Gastrocnemius medialis (tissue), 4 donors: ENCODE results near the gene TMEM31. TPM values are rescaled to one million over a fixed set of nuclear protein-coding genes. Genes with fewer than 3 reads are reported as not detected.
A peak's percentile ranks its signal among the peaks of the same experiment; 100 is the strongest.

ENCODE experiments used
- ATAC-seq, 2 donors: fragments of 150-250 bp; one replicate each; pipeline ENCODE4 v1.9.1; 2016
- DNase-seq, 2 donors: peaks; one replicate each; pipeline ENCODE4 v3.0.0-alpha.2; 2019
- H3K27ac ChIP-seq, 4 donors: fragments of 200-600 bp; sonication (generic); 1 replicate in 1 of 4; 2 replicates in 3 of 4; pipeline ENCODE4 v1.5.1; 2016 to 2018; ENCODE audit warnings: mild to moderate bottlenecking in 2 of 4, moderate library complexity in 1 of 4
- H3K27me3 ChIP-seq, 3 donors: fragments of 200-600 bp; sonication (generic) in 2 of 3; 1 replicate in 1 of 3; 2 replicates in 2 of 3; pipeline versions ENCODE4 v1.5.1 to v1.6.0; 2016 to 2019; ENCODE audit warnings: mild to moderate bottlenecking in 1 of 3, moderate library complexity in 1 of 3
- H3K36me3 ChIP-seq, 2 donors: fragments of 200-600 bp; sonication (generic) in 1 of 2; one replicate each; pipeline ENCODE4 v1.5.1; 2017 to 2018
- H3K4me1 ChIP-seq, 2 donors: fragments of 200-600 bp; sonication (generic) in 1 of 2; one replicate each; pipeline ENCODE4 v1.5.1; 2016 to 2017; ENCODE audit warnings: mild to moderate bottlenecking in 2 of 2
- H3K4me3 ChIP-seq, 4 donors: fragments of 200-600 bp; sonication (generic) in 3 of 4; 1 replicate in 1 of 4; 2 replicates in 3 of 4; pipeline ENCODE4 v1.5.1; 2016 to 2019; ENCODE audit warnings: mild to moderate bottlenecking in 2 of 4
- H3K9me3 ChIP-seq, 3 donors: fragments of 200-600 bp; sonication (generic) in 2 of 3; 1 replicate in 1 of 3; 2 replicates in 2 of 3; pipeline ENCODE4 v1.5.1; 2016 to 2019
- POLR2A ChIP-seq, 2 donors: fragments of 450-650 bp; IDR thresholded peaks; one replicate each; pipeline ENCODE4 v1.6.1; 2017; ENCODE audit warnings: antibody characterized with exemption in 2 of 2, mild to moderate bottlenecking in 2 of 2, moderate library complexity in 2 of 2
- in situ Hi-C, 4 donors: fragments of 200-750 bp; cut with MboI; loops; one replicate each; pipeline versions ENCODE4 v1.15.0 to v1.8.0; 2017; ENCODE audit warnings: low sequenced_read_pairs in 4 of 4
- intact Hi-C: fragments of 100-400 bp; cut with DNase I; formaldehyde crosslinking; loops from one replicate; pipeline ENCODE4 v1.15.1; 2023; ENCODE audit warnings: low total_unique reads
- total RNA-seq, 4 donors: library from RNA; depleted of rRNA; stranded (reverse); fragments of >200 nt; gene quantifications; one replicate each; pipeline versions ENCODE4 v1.1.0 to v1.2.3, GENCODE V29; 2016
- TF ChIP-seq, protein P1 (sequence below), 5 experiments: fragments of 450-650 bp in 3 of 5; fragments of 200-600 bp in 2 of 5; sonication (generic) in 2 of 5; IDR thresholded peaks in 4 of 5; conservative IDR thresholded peaks in 1 of 5; 1 replicate in 4 of 5; 2 replicates in 1 of 5; pipeline ENCODE4 v1.5.1; 2016 to 2019; ENCODE audit warnings: antibody characterized with exemption in 5 of 5, mild to moderate bottlenecking in 3 of 5, moderate library complexity in 3 of 5

Gene TMEM31
- total RNA-seq, 4 donors from 2014 or later: not detected

DNA sequence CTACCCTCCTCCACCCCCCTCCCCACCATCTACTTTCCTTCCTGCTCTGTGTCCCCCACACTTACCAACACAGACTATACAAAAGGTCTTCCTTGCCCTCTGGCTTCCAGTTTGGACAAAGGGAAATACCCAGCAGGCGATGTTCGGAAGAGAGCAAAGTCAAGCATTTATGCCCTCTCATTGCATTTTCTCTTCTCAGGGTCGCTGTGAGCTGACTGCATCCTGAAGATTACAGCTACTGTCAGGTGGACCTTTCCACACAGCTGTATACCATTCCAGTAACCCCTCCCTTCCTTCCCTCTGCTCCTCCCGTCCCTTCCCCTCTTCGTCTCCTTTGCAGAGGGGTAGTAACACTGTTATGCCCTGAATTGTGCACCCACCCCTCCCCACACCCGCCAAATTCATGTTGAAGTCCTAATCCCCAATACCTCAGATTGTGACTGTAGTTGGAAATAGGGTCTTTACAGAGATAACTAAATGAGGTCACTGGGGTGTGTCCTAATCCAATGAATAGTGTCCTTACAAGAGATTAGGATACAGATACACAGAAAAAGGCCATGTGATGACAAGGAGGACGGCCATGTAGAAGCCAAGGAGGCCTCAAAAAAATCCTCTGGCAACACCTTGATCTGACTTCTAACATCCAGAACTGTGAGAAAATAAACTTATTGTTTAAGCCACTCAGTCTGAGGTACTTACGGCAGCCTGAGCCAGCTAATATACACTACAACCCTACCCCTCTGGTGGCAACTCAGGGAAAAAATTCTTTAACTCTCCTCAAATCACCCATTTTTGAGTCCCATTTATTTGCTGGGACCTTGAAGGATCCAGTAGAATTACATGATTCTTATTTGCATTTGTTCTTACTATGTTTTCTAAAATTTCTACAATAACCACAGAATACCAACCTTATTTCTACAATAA, 35.9 kb upstream of the TMEM31 start:
- no peak for ATAC-seq
- TF ChIP-seq POLR2A (IDR thresholded peaks at IDR 0.05): no peak
- TF ChIP-seq, protein P1, sequence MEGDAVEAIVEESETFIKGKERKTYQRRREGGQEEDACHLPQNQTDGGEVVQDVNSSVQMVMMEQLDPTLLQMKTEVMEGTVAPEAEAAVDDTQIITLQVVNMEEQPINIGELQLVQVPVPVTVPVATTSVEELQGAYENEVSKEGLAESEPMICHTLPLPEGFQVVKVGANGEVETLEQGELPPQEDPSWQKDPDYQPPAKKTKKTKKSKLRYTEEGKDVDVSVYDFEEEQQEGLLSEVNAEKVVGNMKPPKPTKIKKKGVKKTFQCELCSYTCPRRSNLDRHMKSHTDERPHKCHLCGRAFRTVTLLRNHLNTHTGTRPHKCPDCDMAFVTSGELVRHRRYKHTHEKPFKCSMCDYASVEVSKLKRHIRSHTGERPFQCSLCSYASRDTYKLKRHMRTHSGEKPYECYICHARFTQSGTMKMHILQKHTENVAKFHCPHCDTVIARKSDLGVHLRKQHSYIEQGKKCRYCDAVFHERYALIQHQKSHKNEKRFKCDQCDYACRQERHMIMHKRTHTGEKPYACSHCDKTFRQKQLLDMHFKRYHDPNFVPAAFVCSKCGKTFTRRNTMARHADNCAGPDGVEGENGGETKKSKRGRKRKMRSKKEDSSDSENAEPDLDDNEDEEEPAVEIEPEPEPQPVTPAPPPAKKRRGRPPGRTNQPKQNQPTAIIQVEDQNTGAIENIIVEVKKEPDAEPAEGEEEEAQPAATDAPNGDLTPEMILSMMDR (IDR thresholded peaks at IDR 0.05 in 4 of 5, conservative IDR thresholded peaks at IDR 0.05 in 1 of 5): no peak
- no peak for DNase-seq
- intact Hi-C loops: no loop called here
- peaks cover 0 to 10% of the 10 kb centered on the region in 2 donors for H3K36me3 ChIP-seq
- in situ Hi-C loops: loop anchor here in 2 of 4 donors (25.0 kb wide), 1 partner anchor 488 kb away; the partner anchor contains the start of genes FAM199X (in 2 of the 2) and SLC25A53 (in 2 of the 2)
- H3K27ac ChIP-seq: no peak overlapping the region
- no peak overlapping the region for H3K4me3 ChIP-seq
- H3K4me1 ChIP-seq: no peaks in the 10 kb centered on the region
- no peaks in the 10 kb centered on the region for H3K9me3 ChIP-seq
- no peaks in the 10 kb centered on the region for H3K27me3 ChIP-seq

DNA sequence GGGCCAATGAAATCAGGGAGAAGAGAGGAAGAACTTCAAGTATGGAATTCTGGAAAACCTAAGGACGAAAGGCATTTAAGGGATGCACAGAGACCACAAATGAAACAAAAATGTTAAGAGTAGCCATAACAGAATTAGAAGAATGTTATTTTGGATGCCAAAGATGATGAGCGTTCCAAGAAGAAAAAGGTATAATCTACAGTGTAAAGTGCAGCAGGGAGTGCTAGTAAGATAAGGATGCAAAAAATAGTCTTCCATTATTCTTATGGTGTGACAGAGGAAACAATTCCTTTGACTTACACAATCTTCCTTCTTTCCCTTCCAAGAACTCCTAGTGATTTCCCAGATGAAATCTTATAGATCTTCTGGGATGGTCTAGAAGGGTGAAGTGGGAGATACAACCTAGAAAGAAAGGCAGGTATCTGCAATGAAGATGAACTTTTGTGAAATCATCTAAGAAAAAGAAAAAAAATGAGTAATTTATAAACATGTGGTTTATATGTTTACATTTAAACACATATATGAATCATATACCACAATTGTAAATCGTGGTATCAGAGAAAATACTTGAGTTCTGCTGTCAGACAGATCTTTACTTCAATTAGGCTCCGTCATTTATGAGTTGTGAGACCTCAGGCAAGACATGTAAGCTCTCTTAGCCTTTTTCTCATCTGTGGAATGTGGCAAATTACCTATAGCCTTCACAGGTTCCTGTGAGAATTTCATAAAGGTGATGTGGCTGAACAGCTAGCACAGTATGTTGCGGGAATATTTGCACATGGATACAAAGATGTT, 32.3 kb upstream of the TMEM31 start:
- Histone ChIP-seq H3K36me3 (peaks cover 0 to 28% of the 10 kb centered on the region in 2 donors), H3K9me3 (no peaks in the 10 kb centered on the region), H3K4me1 (no peaks in the 10 kb centered on the region), H3K27me3 (no peaks in the 10 kb centered on the region), H3K27ac (no peak overlapping the region), H3K4me3 (no peak overlapping the region)
- in situ Hi-C loops: loop anchor here in 2 of 4 donors (25.0 kb wide), 1 partner anchor 484 kb away; the partner anchor contains the start of genes FAM199X (in 2 of the 2) and SLC25A53 (in 2 of the 2)
- intact Hi-C loops: no loop called here
- DNase-seq: no peak
- ATAC-seq: no peak
- no peak for TF ChIP-seq POLR2A (IDR thresholded peaks at IDR 0.05)
- TF ChIP-seq, protein P1 (IDR thresholded peaks at IDR 0.05 in 4 of 5, conservative IDR thresholded peaks at IDR 0.05 in 1 of 5): no peak

DNA sequence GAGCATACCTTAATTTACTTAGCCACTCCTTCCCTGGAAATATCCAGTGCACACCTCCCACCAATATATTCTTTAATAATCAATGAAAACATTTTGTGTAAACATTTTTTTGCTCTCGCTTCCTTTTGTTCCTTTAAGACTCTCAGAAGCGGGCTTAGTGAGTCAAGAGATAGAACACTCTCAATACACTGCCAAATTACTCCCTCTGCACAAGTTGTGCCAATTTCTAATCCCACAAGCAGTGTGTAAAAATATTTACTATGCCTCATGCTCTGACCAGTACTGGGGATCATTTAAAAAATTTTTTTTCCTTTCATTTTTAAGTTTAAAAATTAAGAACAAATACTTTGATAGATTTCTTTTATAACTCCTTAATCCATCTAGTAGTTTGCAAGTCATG, 29.3 kb upstream of the TMEM31 start:
- Histone ChIP-seq H3K27ac (no peak overlapping the region), H3K4me1 (peaks cover 5 to 9% of the 10 kb centered on the region in 2 donors), H3K36me3 (peaks cover 0 to 30% of the 10 kb centered on the region in 2 donors), H3K4me3 (no peak overlapping the region), H3K27me3 (no peaks in the 10 kb centered on the region), H3K9me3 (no peaks in the 10 kb centered on the region)
- TF ChIP-seq POLR2A (IDR thresholded peaks at IDR 0.05): no peak
- TF ChIP-seq, protein P1 (IDR thresholded peaks at IDR 0.05 in 4 of 5, conservative IDR thresholded peaks at IDR 0.05 in 1 of 5): no peak
- DNase-seq: no peak
- intact Hi-C loops (no loop called here), in situ Hi-C loops (loop anchor here in 2 of 4 donors (25.0 kb wide), 1 partner anchor 481 kb away; the partner anchor contains the start of genes FAM199X (in 2 of the 2) and SLC25A53 (in 2 of the 2))
- no peak for ATAC-seq

DNA sequence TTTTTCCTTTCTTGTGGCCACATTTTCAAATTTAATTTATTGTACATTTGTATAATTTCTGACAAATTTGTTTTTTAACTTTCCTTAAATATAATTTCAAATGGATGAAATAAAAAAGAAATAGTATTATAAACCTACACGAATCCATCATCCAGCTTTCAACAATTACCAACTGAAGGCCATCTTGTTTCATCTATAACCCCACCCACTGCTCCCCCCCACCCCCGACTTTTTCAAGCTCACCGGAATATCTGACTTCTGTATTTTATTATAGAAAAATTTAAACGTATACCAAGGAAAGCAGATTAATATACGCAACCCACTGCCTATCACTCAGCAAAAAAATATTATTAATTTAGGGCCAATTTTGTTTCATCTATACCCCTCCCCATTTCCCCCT, 25.3 kb upstream of the TMEM31 start:
- in situ Hi-C loops: loop anchor here in 2 of 4 donors (25.0 kb wide), 1 partner anchor 477 kb away; the partner anchor contains the start of genes FAM199X (in 2 of the 2) and SLC25A53 (in 2 of the 2)
- no peak for ATAC-seq
- TF ChIP-seq, protein P1 (IDR thresholded peaks at IDR 0.05 in 4 of 5, conservative IDR thresholded peaks at IDR 0.05 in 1 of 5): no peak
- H3K4me1 ChIP-seq: peaks cover 5 to 9% of the 10 kb centered on the region in 2 donors
- intact Hi-C loops: loop anchor here (5.0 kb wide), 4 partner anchors 78 to 482 kb away; partner anchors contain the start of genes FAM199X, TCEAL3 and TCEAL4
- H3K9me3 ChIP-seq: no peaks in the 10 kb centered on the region
- no peak for DNase-seq
- H3K36me3 ChIP-seq: peaks cover 0 to 30% of the 10 kb centered on the region in 2 donors
- H3K27me3 ChIP-seq: no peaks in the 10 kb centered on the region
- H3K4me3 ChIP-seq: peak overlapping the region; percentile 70 to 74 (median 74)
- peak overlapping the region; percentile 94 to 99 (median 97) for H3K27ac ChIP-seq
